AML-193 (cell line): ENCODE data around the gene TMEM59L.
A peak's percentile ranks its signal among the peaks of the same experiment; 100 is the strongest.

Source experiments
- DNase-seq, 2 experiments: peaks; one replicate each; lab custom pipeline; 2025; lab: John Stamatoyannopoulos, UW

TMEM59L gene

GRCh38 chr19:18637673-18638630 is 25.3 kb downstream of the TMEM59L start:
- peak in 1 of 2 experiments; percentile 20 for DNase-seq

GRCh38 chr19:18639706-18640243 is 27.1 kb downstream of the TMEM59L start:
- no peak for DNase-seq

GRCh38 chr19:18644196-18645034 is 31.7 kb downstream of the TMEM59L start:
- DNase-seq, result peak; percentile 62 to 71

- DNase-seq, result no peak
These were observed 32.4 kb downstream of the TMEM59L start for GRCh38 chr19:18645035-18645511.

GRCh38 chr19:18646535-18647370 is 34.1 kb downstream of the TMEM59L start:
- no peak for DNase-seq

GRCh38 chr19:18647371-18647767 is 34.7 kb downstream of the TMEM59L start:
- DNase-seq, result no peak

- DNase-seq, result no peak
These were observed 35.1 kb downstream of the TMEM59L start for GRCh38 chr19:18647807-18648206.

GRCh38 chr19:18648973-18649315 is 36.3 kb downstream of the TMEM59L start:
- no peak for DNase-seq

- DNase-seq, result no peak
These were observed 36.8 kb downstream of the TMEM59L start for GRCh38 chr19:18649371-18650020.

- DNase-seq, result no peak
These were observed 37.3 kb downstream of the TMEM59L start for GRCh38 chr19:18650021-18650390.

- no peak for DNase-seq
These were observed 37.9 kb downstream of the TMEM59L start for GRCh38 chr19:18650468-18651041.

GRCh38 chr19:18651300-18651699 is 38.6 kb downstream of the TMEM59L start:
- DNase-seq, result no peak

GRCh38 chr19:18651733-18652132 is 39.1 kb downstream of the TMEM59L start:
- no peak for DNase-seq

GRCh38 chr19:18653853-18654252 is 41.2 kb downstream of the TMEM59L start:
- no peak for DNase-seq

- DNase-seq, result no peak
These were observed 41.8 kb downstream of the TMEM59L start for GRCh38 chr19:18654469-18654868.

- no peak for DNase-seq
These were observed 42.6 kb downstream of the TMEM59L start for GRCh38 chr19:18655173-18655844.

GRCh38 chr19:18656337-18657086 is 43.8 kb downstream of the TMEM59L start:
- DNase-seq, result no peak

- DNase-seq, result no peak
These were observed 45.1 kb downstream of the TMEM59L start for GRCh38 chr19:18657590-18658365.
